PC-9 (cell line): ENCODE results near the gene JKAMP.
A peak's percentile ranks its signal among the peaks of the same experiment; 100 is the strongest.

ENCODE experiments used
- CTCF ChIP-seq: fragments of 200-600 bp; sonication (generic); conservative IDR thresholded peaks from 2 replicates; pipeline ENCODE4 v1.6.1; 2017; ENCODE audit warnings: mixed run types, antibody characterized with exemption, mild to moderate bottlenecking, moderate library complexity
- EZH2 ChIP-seq: fragments of 200-600 bp; sonication (generic); IDR thresholded peaks from 2 replicates; pipeline ENCODE4 v1.8.0; 2017; ENCODE audit warnings: antibody characterized with exemption, low read depth

- TF ChIP-seq EZH2 (no peak), CTCF (peak; percentile 66)
Measured at GRCh38 chr14:59507063-59507751, 22.9 kb downstream of the JKAMP start.
